B cell (primary cell): ENCODE data around the gene MED15. TPM values are rescaled to one million over a fixed set of nuclear protein-coding genes. Genes with fewer than 3 reads are reported as not detected.

Experiments used
- ATAC-seq: fragments of 200-7000 bp; cut with Tn5 transposase; one replicate; pipeline ENCODE4 v1.10.0; 2021; ENCODE audit warnings: low read depth, mild to moderate bottlenecking, moderate number of reproducible peaks, moderate library complexity
- CTCF ChIA-PET: fragments of 350-600 bp; sonication (Branson Sonifier 250); formaldehyde crosslinking; loops from one replicate; lab custom pipeline; 2021; ENCODE audit warnings: antibody characterized with exemption, inconsistent platforms; lab: Charles Lee
- POLR2A ChIA-PET: fragments of 350-600 bp; sonication (Branson Sonifier 250); formaldehyde crosslinking; loops from one replicate; lab custom pipeline; 2021; ENCODE audit warnings: antibody characterized with exemption; lab: Charles Lee
- DNase-seq: peaks from one replicate; pipeline ENCODE4 v3.0.0; 2013
- H2AFZ ChIP-seq: 2 replicates; pipeline ENCODE4 v1.6.1; 2012; ENCODE audit warnings: mild to moderate bottlenecking, low read depth, low read length; ENCODE audit not compliant: insufficient read depth, poor library complexity, severe bottlenecking
- H3K27ac ChIP-seq, 2 donors: 1 replicate in 1 of 2; 2 replicates in 1 of 2; pipeline ENCODE4 v1.5.1; 2012 to 2013; ENCODE audit warnings: low read length in 2 of 2, mild to moderate bottlenecking in 2 of 2, moderate library complexity in 1 of 2
- H3K27me3 ChIP-seq, 4 experiments: fragments of 200-600 bp in 1 of 4; sonication (generic) in 1 of 4; replicated peaks in 1 of 4; 1 replicate in 2 of 4; 2 replicates in 2 of 4; pipeline versions ENCODE4 v1.6.1 to v1.7.0; 2013 to 2016; ENCODE audit warnings: low read length in 3 of 4, mild to moderate bottlenecking in 2 of 4, mixed read lengths in 1 of 4, moderate library complexity in 1 of 4; ENCODE audit not compliant: insufficient read depth in 4 of 4, control insufficient read depth in 3 of 4; ENCODE audit errors: control extremely low read depth in 1 of 4
- H3K36me3 ChIP-seq, 2 experiments: replicated peaks in 1 of 2; 1 replicate in 1 of 2; 2 replicates in 1 of 2; pipeline versions ENCODE4 v1.6.1 to v1.7.1; 2013; ENCODE audit warnings: low read length in 1 of 2; ENCODE audit not compliant: insufficient read depth in 2 of 2, control insufficient read depth in 1 of 2; ENCODE audit errors: control extremely low read depth in 1 of 2, extremely low read depth in 1 of 2
- H3K4me1 ChIP-seq, 2 donors: fragments of 200-600 bp in 1 of 2; sonication (generic) in 1 of 2; 1 replicate in 1 of 2; 2 replicates in 1 of 2; pipeline versions ENCODE4 v1.5.1 to v1.6.1; 2013 to 2017; ENCODE audit warnings: low read length in 2 of 2; ENCODE audit not compliant: control insufficient read depth in 2 of 2, insufficient read depth in 2 of 2
- H3K4me2 ChIP-seq: replicated peaks from 2 replicates; pipeline ENCODE3; 2012; ENCODE audit warnings: mild to moderate bottlenecking, low read depth, low read length; ENCODE audit not compliant: poor library complexity, severe bottlenecking
- H3K4me3 ChIP-seq, 5 experiments: fragments of 200-600 bp in 1 of 5; sonication (generic) in 1 of 5; 1 replicate in 3 of 5; 2 replicates in 2 of 5; pipeline versions ENCODE4 v1.5.1 to v1.7.0; 2011 to 2016; ENCODE audit warnings: low read length in 4 of 5, mild to moderate bottlenecking in 4 of 5, low read depth in 2 of 5, control low read depth in 1 of 5, moderate library complexity in 1 of 5; ENCODE audit not compliant: insufficient read depth in 1 of 5; ENCODE audit errors: control extremely low read depth in 1 of 5, extremely low read depth in 1 of 5
- H3K79me2 ChIP-seq: fragments of 200-600 bp; sonication (generic); one replicate; pipeline ENCODE4 v1.6.0; 2016; ENCODE audit warnings: low read length; ENCODE audit not compliant: control insufficient read depth, insufficient read depth
- H3K9ac ChIP-seq: fragments of 200-600 bp; sonication (generic); 2 replicates; pipeline ENCODE4 v1.6.1; 2017; ENCODE audit warnings: mild to moderate bottlenecking, low read length, moderate library complexity
- H3K9me3 ChIP-seq, 3 donors: one replicate each; pipeline versions ENCODE4 v1.6.1 to v1.7.1; 2013; ENCODE audit warnings: low read length in 2 of 3; ENCODE audit not compliant: control insufficient read depth in 2 of 3, insufficient read depth in 1 of 3; ENCODE audit errors: control extremely low read depth in 1 of 3
- H4K20me1 ChIP-seq: 2 replicates; pipeline ENCODE4 v1.6.0; 2012; ENCODE audit warnings: mild to moderate bottlenecking, low read length; ENCODE audit not compliant: insufficient read depth, control insufficient read depth, poor library complexity, severe bottlenecking
- H3K27ac Mint-ChIP-seq: one replicate; pipeline ENCODE4 v1.8.0; 2021; ENCODE audit warnings: mixed read lengths
- H3K27me3 Mint-ChIP-seq: one replicate; pipeline ENCODE4 v1.8.0; 2021; ENCODE audit warnings: mixed read lengths
- H3K4me1 Mint-ChIP-seq: one replicate; pipeline ENCODE4 v1.8.0; 2021; ENCODE audit warnings: mixed read lengths
- H3K4me3 Mint-ChIP-seq: one replicate; pipeline ENCODE4 v1.8.0; 2021; ENCODE audit warnings: mixed read lengths
- H3K9me3 Mint-ChIP-seq: one replicate; pipeline ENCODE4 v1.8.0; 2022; ENCODE audit warnings: mixed read lengths; ENCODE audit not compliant: insufficient read depth
- EZH2 ChIP-seq: IDR thresholded peaks from 2 replicates; pipeline ENCODE4 v1.6.1; 2012; ENCODE audit warnings: borderline replicate concordance, low read depth, mild to moderate bottlenecking, moderate library complexity, low read length; ENCODE audit not compliant: insufficient read depth, poor library complexity, severe bottlenecking
- WGBS: methylation state at CpG from one replicate; pipeline ENCODE4 v1.1.5; 2013; ENCODE audit warnings: missing lambda C conversion rate; ENCODE audit not compliant: insufficient coverage; 5-methylcytosine and 5-hydroxymethylcytosine counted together
- intact Hi-C: fragments of 100-400 bp; cut with micrococcal nuclease; formaldehyde crosslinking; loops from one replicate; pipeline ENCODE4 v1.10.0; 2022
- polyA plus RNA-seq: library from polyadenylated mRNA; depleted of rRNA; stranded (reverse); fragments of >200 nt; gene quantifications from 2 replicates; pipeline ENCODE4 v1.2.3, GENCODE V29; 2012
- total RNA-seq, 2 donors: library from RNA; stranded (reverse); fragments of 120-200 nt in 1 of 2; gene quantifications; 1 replicate in 1 of 2; 2 replicates in 1 of 2; pipeline versions ENCODE4 v1.2.3 to v1.2.4, GENCODE V29; 2013 to 2022
- TF ChIP-seq, protein P1 (sequence below): fragments of 200-600 bp; IDR thresholded peaks from one replicate; pipeline ENCODE4 v1.8.0; 2022; ENCODE audit warnings: antibody characterized with exemption, mild to moderate bottlenecking

MED15 gene
- total and polyA plus RNA-seq, 2 donors (not counting 1 experiment from before 2014, with no cell fraction given), result 109 to 134 TPM

- Mint-ChIP-seq H3K4me3 (no peak overlapping the region), H3K9me3 (no peaks in the 10 kb centered on the region), H3K4me1 (no peaks in the 10 kb centered on the region), H3K27ac (no peak overlapping the region), H3K27me3 (no peaks in the 10 kb centered on the region)
- ChIA-PET CTCF (interaction anchor here (0.8 kb wide), 1 partner anchor 21 kb away, joined by 3 read pairs; no protein-coding TSS in a partner anchor), POLR2A (no interaction called here)
- no peaks in the 10 kb centered on the region for H3K9me3 ChIP-seq
- no peak overlapping the region for H3K4me3 ChIP-seq
- TF ChIP-seq EZH2, result no peak
- TF ChIP-seq, protein P1, sequence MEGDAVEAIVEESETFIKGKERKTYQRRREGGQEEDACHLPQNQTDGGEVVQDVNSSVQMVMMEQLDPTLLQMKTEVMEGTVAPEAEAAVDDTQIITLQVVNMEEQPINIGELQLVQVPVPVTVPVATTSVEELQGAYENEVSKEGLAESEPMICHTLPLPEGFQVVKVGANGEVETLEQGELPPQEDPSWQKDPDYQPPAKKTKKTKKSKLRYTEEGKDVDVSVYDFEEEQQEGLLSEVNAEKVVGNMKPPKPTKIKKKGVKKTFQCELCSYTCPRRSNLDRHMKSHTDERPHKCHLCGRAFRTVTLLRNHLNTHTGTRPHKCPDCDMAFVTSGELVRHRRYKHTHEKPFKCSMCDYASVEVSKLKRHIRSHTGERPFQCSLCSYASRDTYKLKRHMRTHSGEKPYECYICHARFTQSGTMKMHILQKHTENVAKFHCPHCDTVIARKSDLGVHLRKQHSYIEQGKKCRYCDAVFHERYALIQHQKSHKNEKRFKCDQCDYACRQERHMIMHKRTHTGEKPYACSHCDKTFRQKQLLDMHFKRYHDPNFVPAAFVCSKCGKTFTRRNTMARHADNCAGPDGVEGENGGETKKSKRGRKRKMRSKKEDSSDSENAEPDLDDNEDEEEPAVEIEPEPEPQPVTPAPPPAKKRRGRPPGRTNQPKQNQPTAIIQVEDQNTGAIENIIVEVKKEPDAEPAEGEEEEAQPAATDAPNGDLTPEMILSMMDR, result no peak
- WGBS, result 98% methylated on average over 26 of the region's 26 CpGs
- no peaks in the 10 kb centered on the region for H3K4me1 ChIP-seq
- H2AFZ ChIP-seq, result no peak overlapping the region
- H3K36me3 ChIP-seq, result peaks cover 0 to 64% of the 10 kb centered on the region in 2 experiments
- H4K20me1 ChIP-seq, result peaks cover 32% of the 10 kb centered on the region
- no peaks in the 10 kb centered on the region for H3K27me3 ChIP-seq
- intact Hi-C loops, result loop anchor here (5.0 kb wide), 1 partner anchor 603 kb away; no protein-coding TSS in a partner anchor
- no peak overlapping the region for H3K4me2 ChIP-seq
- DNase-seq (no peak), ATAC-seq (no peak)
- peaks cover 2% of the 10 kb centered on the region for H3K79me2 ChIP-seq
- no peak overlapping the region for H3K27ac ChIP-seq
- no peak overlapping the region for H3K9ac ChIP-seq
Observed at GRCh38 chr22:20584872-20585638, 77.6 kb downstream of the MED15 start.

DNA sequence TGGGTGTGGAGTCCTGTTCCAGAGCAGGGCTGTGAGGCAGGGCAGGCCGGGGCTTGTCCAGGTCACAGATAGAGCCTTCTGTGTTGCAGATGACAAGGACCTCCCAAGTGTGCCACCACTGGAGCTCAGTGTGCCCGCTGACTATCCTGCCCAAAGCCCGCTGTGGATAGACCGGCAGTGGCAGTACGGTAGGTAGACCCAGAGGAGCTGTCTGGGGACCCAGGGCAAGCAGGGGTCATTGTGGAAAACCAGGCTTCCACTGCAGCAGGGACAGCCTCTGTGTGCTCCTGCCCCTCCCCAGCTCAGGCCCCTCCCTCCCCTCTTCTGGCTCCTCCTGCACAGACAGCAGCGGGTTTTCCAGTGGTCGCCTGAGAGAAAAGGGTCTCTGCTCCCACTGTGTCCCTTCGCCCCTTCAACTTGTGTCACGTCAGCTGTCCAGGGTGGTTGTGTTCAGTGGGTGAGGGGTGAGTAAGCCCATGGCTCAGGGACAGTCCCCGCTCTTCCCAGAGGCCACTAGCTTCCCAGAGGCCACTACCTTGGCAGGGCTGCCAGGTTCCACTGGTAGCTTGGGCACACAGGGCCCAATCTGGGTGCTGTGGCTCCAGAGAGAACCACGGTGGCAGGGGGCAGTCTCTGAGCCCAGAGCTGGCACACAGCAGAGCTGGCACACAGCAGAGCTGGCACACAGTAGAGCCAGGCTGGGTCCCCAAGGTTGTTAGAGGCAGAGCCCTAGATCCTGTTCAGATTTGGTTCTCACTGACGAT, 78.4 kb downstream of the MED15 start:
- H3K9ac ChIP-seq, result no peak overlapping the region
- H3K4me3 ChIP-seq, result no peak overlapping the region
- ATAC-seq (no peak), DNase-seq (no peak)
- Mint-ChIP-seq H3K27ac (no peak overlapping the region), H3K4me1 (no peaks in the 10 kb centered on the region), H3K4me3 (no peak overlapping the region), H3K9me3 (no peaks in the 10 kb centered on the region), H3K27me3 (no peaks in the 10 kb centered on the region)
- CTCF ChIA-PET, result interaction anchor here (0.8 to 1.0 kb wide), 2 partner anchors 21 to 22 kb away, joined by 3 read pairs; no protein-coding TSS in a partner anchor
- no peak overlapping the region for H2AFZ ChIP-seq
- no peak overlapping the region for H3K4me2 ChIP-seq
- POLR2A ChIA-PET, result no interaction called here
- H3K4me1 ChIP-seq, result no peaks in the 10 kb centered on the region
- H3K79me2 ChIP-seq, result peaks cover 2% of the 10 kb centered on the region
- peaks cover 24% of the 10 kb centered on the region for H4K20me1 ChIP-seq
- H3K9me3 ChIP-seq, result no peaks in the 10 kb centered on the region
- no peak for TF ChIP-seq EZH2
- 97% methylated on average over 12 of the region's 12 CpGs for WGBS
- peaks cover 0 to 56% of the 10 kb centered on the region in 2 experiments for H3K36me3 ChIP-seq
- intact Hi-C loops, result no loop called here
- H3K27ac ChIP-seq, result no peak overlapping the region
- H3K27me3 ChIP-seq, result no peaks in the 10 kb centered on the region
